Activated CD4-positive, alpha-beta T cell treated with anti-CD3 and anti-CD28 coated beads, Interleukin-2, amount 10 ng/mL, durations not matched to agents 24 days and 14 days (primary cell): Measurements from ENCODE around the gene HSPA1L. TPM values are rescaled to one million over a fixed set of nuclear protein-coding genes. Genes with fewer than 3 reads are reported as not detected.
"Not testable (repeated sequence)": the region's sequence is repeated elsewhere in the genome, so short reads cannot be mapped to it uniquely, and the experiment has no call there.

ENCODE experiments used
- DNase-seq: peaks from one replicate; pipeline ENCODE4 v3.0.0; 2022
- H3K27ac Mint-ChIP-seq: one replicate; pipeline ENCODE4 v1.8.0; 2022; ENCODE audit warnings: mild to moderate bottlenecking, mixed read lengths
- H3K27me3 Mint-ChIP-seq: one replicate; pipeline ENCODE4 v1.8.0; 2022; ENCODE audit warnings: mixed read lengths
- H3K36me3 Mint-ChIP-seq: one replicate; pipeline ENCODE4 v1.8.0; 2022; ENCODE audit warnings: low read depth, mild to moderate bottlenecking, mixed read lengths
- H3K4me1 Mint-ChIP-seq: one replicate; pipeline ENCODE4 v1.8.0; 2021; ENCODE audit warnings: mixed read lengths
- H3K4me3 Mint-ChIP-seq: one replicate; pipeline ENCODE4 v1.8.0; 2022; ENCODE audit warnings: mild to moderate bottlenecking, moderate library complexity, mixed read lengths
- H3K9me3 Mint-ChIP-seq: one replicate; pipeline ENCODE4 v1.8.0; 2021; ENCODE audit warnings: mixed read lengths
- intact Hi-C: fragments of 100-400 bp; cut with micrococcal nuclease; formaldehyde crosslinking; loops from one replicate; pipeline ENCODE4 v1.15.1; 2023
- total RNA-seq: library from RNA; stranded (reverse); gene quantifications from 2 replicates; pipeline ENCODE4 v1.2.3, GENCODE V29; 2022

The HSPA1L gene
- total RNA-seq, 1 donor from 2014 or later: 1.8 TPM

GRCh38 chr6:31794866-31795615 is 20.0 kb downstream of the HSPA1L start:
- Mint-ChIP-seq H3K27ac (peak overlapping the region; percentile 97), H3K9me3 (no peaks in the 10 kb centered on the region), H3K4me1 (peaks cover 36% of the 10 kb centered on the region), H3K36me3 (peaks cover 37% of the 10 kb centered on the region), H3K4me3 (peak overlapping the region; percentile 86), H3K27me3 (no peaks in the 10 kb centered on the region)
- peak; percentile 68 for DNase-seq
- intact Hi-C loops: loop anchor here (1.0 to 2.0 kb wide), 6 partner anchors 12 to 66 kb away; partner anchors contain the start of genes DDAH2, HSPA1B and VWA7

- Mint-ChIP-seq H3K27ac (peak overlapping the region; percentile 97), H3K27me3 (no peaks in the 10 kb centered on the region), H3K36me3 (peaks cover 42% of the 10 kb centered on the region), H3K4me1 (peaks cover 36% of the 10 kb centered on the region), H3K9me3 (no peaks in the 10 kb centered on the region), H3K4me3 (peak overlapping the region; percentile 86)
- intact Hi-C loops: loop anchor here (2.0 kb wide), 4 partner anchors 18 to 66 kb away; partner anchors contain the start of genes DDAH2 and HSPA1B
- no peak for DNase-seq
These were observed 20.7 kb downstream of the HSPA1L start for GRCh38 chr6:31794294-31794865.

- not testable (repeated sequence) for H3K9me3 Mint-ChIP-seq, H3K27me3 Mint-ChIP-seq, DNase-seq
- Mint-ChIP-seq H3K27ac (peak overlapping the region; percentile 97), H3K36me3 (peaks cover 45% of the 10 kb centered on the region), H3K4me3 (peak overlapping the region; percentile 86), H3K4me1 (peaks cover 37% of the 10 kb centered on the region)
- intact Hi-C loops: loop anchor here (2.0 kb wide), 4 partner anchors 19 to 65 kb away; partner anchors contain the start of genes DDAH2 and HSPA1B
These were observed 21.2 kb downstream of the HSPA1L start for GRCh38 chr6:31793927-31794245.

GRCh38 chr6:31792761-31793171 is 22.3 kb downstream of the HSPA1L start:
- no peak for DNase-seq
- Mint-ChIP-seq H3K36me3 (peaks cover 44% of the 10 kb centered on the region), H3K4me3 (peak overlapping the region; percentile 72), H3K27ac (peak overlapping the region; percentile 35), H3K4me1 (peaks cover 30% of the 10 kb centered on the region), H3K9me3 (no peaks in the 10 kb centered on the region), H3K27me3 (no peaks in the 10 kb centered on the region)
- intact Hi-C loops: no loop called here

GRCh38 chr6:31792090-31792374 is 23.1 kb downstream of the HSPA1L start:
- no peak for DNase-seq
- Mint-ChIP-seq H3K27ac (no peak overlapping the region), H3K4me3 (no peak overlapping the region)

GRCh38 chr6:31791324-31792089 is 23.6 kb downstream of the HSPA1L start:
- peaks cover 20% of the 10 kb centered on the region for H3K4me1 Mint-ChIP-seq
- no peaks in the 10 kb centered on the region for H3K27me3 Mint-ChIP-seq
- H3K9me3 Mint-ChIP-seq: no peaks in the 10 kb centered on the region
- peaks cover 43% of the 10 kb centered on the region for H3K36me3 Mint-ChIP-seq
- peak; percentile 79 for DNase-seq
- peak overlapping the region; percentile 14 for H3K27ac Mint-ChIP-seq
- intact Hi-C loops: loop anchor here (1.0 kb wide), 1 partner anchor 19 kb away; no protein-coding TSS in a partner anchor
- H3K4me3 Mint-ChIP-seq: no peak overlapping the region

More at GRCh38 chr6:31792090-31792374, 23.1 kb downstream of the HSPA1L start:
- Mint-ChIP-seq H3K9me3 (no peaks in the 10 kb centered on the region), H3K36me3 (peaks cover 42% of the 10 kb centered on the region), H3K27me3 (no peaks in the 10 kb centered on the region), H3K4me1 (peaks cover 22% of the 10 kb centered on the region)
- intact Hi-C loops: no loop called here

GRCh38 chr6:31785475-31785874 is 29.6 kb downstream of the HSPA1L start:
- no peak for DNase-seq
- intact Hi-C loops: no loop called here
- peaks cover 52% of the 10 kb centered on the region for H3K36me3 Mint-ChIP-seq
- H3K27ac Mint-ChIP-seq: no peak overlapping the region
- no peak overlapping the region for H3K4me3 Mint-ChIP-seq
- H3K9me3 Mint-ChIP-seq: no peaks in the 10 kb centered on the region
- H3K27me3 Mint-ChIP-seq: no peaks in the 10 kb centered on the region
- H3K4me1 Mint-ChIP-seq: peaks cover 3% of the 10 kb centered on the region

GRCh38 chr6:31784098-31784925 is 30.8 kb downstream of the HSPA1L start:
- H3K4me1 Mint-ChIP-seq: peaks cover 3% of the 10 kb centered on the region

GRCh38 chr6:31782126-31782855 is 32.8 kb downstream of the HSPA1L start:
- peaks cover 57% of the 10 kb centered on the region for H3K36me3 Mint-ChIP-seq
- H3K4me3 Mint-ChIP-seq: no peak overlapping the region
- no peak overlapping the region for H3K27ac Mint-ChIP-seq
- intact Hi-C loops: no loop called here
- no peaks in the 10 kb centered on the region for H3K9me3 Mint-ChIP-seq
- peaks cover 7% of the 10 kb centered on the region for H3K4me1 Mint-ChIP-seq
- no peaks in the 10 kb centered on the region for H3K27me3 Mint-ChIP-seq
- DNase-seq: no peak

More at GRCh38 chr6:31784098-31784925, 30.8 kb downstream of the HSPA1L start:
- Mint-ChIP-seq H3K27me3 (no peaks in the 10 kb centered on the region), H3K27ac (no peak overlapping the region), H3K9me3 (no peaks in the 10 kb centered on the region), H3K4me3 (no peak overlapping the region), H3K36me3 (peaks cover 57% of the 10 kb centered on the region)
- no peak for DNase-seq
- intact Hi-C loops: no loop called here

GRCh38 chr6:31781244-31782125 is 33.6 kb downstream of the HSPA1L start:
- intact Hi-C loops: no loop called here
- Mint-ChIP-seq H3K9me3 (no peaks in the 10 kb centered on the region), H3K4me3 (no peak overlapping the region), H3K27me3 (no peaks in the 10 kb centered on the region), H3K36me3 (peaks cover 58% of the 10 kb centered on the region), H3K4me1 (peaks cover 13% of the 10 kb centered on the region), H3K27ac (no peak overlapping the region)
- no peak for DNase-seq

GRCh38 chr6:31780507-31781243 is 34.4 kb downstream of the HSPA1L start:
- H3K27me3 Mint-ChIP-seq: no peaks in the 10 kb centered on the region
- intact Hi-C loops: no loop called here
- peaks cover 54% of the 10 kb centered on the region for H3K36me3 Mint-ChIP-seq
- no peak overlapping the region for H3K27ac Mint-ChIP-seq
- H3K9me3 Mint-ChIP-seq: no peaks in the 10 kb centered on the region
- DNase-seq: no peak
- peaks cover 17% of the 10 kb centered on the region for H3K4me1 Mint-ChIP-seq
- no peak overlapping the region for H3K4me3 Mint-ChIP-seq

GRCh38 chr6:31779908-31780307 is 35.2 kb downstream of the HSPA1L start:
- no peak for DNase-seq
- Mint-ChIP-seq H3K9me3 (no peaks in the 10 kb centered on the region), H3K27me3 (no peaks in the 10 kb centered on the region), H3K4me1 (peaks cover 23% of the 10 kb centered on the region), H3K27ac (no peak overlapping the region), H3K4me3 (no peak overlapping the region), H3K36me3 (peaks cover 47% of the 10 kb centered on the region)
- intact Hi-C loops: loop anchor here (5.0 kb wide), 1 partner anchor 32 kb away; no protein-coding TSS in a partner anchor
